Trophoblast cell (in vitro differentiated cells and primary cell): ENCODE results near the gene THRA.
A peak's percentile ranks its signal among the peaks of the same experiment; 100 is the strongest.

ENCODE experiments used
- DNase-seq, 2 donors: peaks; one replicate each; pipeline ENCODE4 v3.0.0-alpha.2; 2016
- H2AFZ ChIP-seq: 2 replicates; pipeline ENCODE4 v1.6.1; 2013; ENCODE audit warnings: low read length, moderate library complexity, mild to moderate bottlenecking; ENCODE audit not compliant: insufficient read depth, poor library complexity
- H2AK5ac ChIP-seq: 2 replicates; pipeline ENCODE4 v1.6.1; 2013; ENCODE audit warnings: mild to moderate bottlenecking, low read length
- H2BK120ac ChIP-seq: 2 replicates; pipeline ENCODE4 v1.6.1; 2013; ENCODE audit warnings: low read length, mild to moderate bottlenecking, moderate library complexity; ENCODE audit not compliant: insufficient read depth, poor library complexity
- H2BK12ac ChIP-seq: 2 replicates; pipeline ENCODE4 v1.6.1; 2013; ENCODE audit warnings: mild to moderate bottlenecking, low read length, moderate library complexity
- H2BK5ac ChIP-seq: 2 replicates; pipeline ENCODE4 v1.6.1; 2013; ENCODE audit warnings: low read length, low read depth, moderate library complexity, mild to moderate bottlenecking; ENCODE audit not compliant: poor library complexity
- H3K14ac ChIP-seq: 2 replicates; pipeline ENCODE4 v1.6.1; 2013; ENCODE audit warnings: mild to moderate bottlenecking, low read length
- H3K18ac ChIP-seq: 2 replicates; pipeline ENCODE4 v1.6.1; 2013; ENCODE audit warnings: mild to moderate bottlenecking, low read length
- H3K23ac ChIP-seq: 2 replicates; pipeline ENCODE4 v1.6.1; 2013; ENCODE audit warnings: low read length
- H3K27ac ChIP-seq: 2 replicates; pipeline ENCODE4 v1.5.1; 2013; ENCODE audit warnings: low read depth, mild to moderate bottlenecking, inconsistent platforms, low read length, moderate library complexity
- H3K27me3 ChIP-seq: 2 replicates; pipeline ENCODE4 v1.6.1; 2013; ENCODE audit warnings: inconsistent platforms, mild to moderate bottlenecking, low read length, moderate library complexity; ENCODE audit not compliant: insufficient read depth
- H3K36me3 ChIP-seq, 2 experiments: 1 replicate in 1 of 2; 2 replicates in 1 of 2; pipeline ENCODE4 v1.6.1; 2013; ENCODE audit warnings: low read length in 2 of 2, mild to moderate bottlenecking in 2 of 2, moderate library complexity in 1 of 2; ENCODE audit not compliant: insufficient read depth in 2 of 2, control insufficient read depth in 1 of 2
- H3K4ac ChIP-seq: 2 replicates; pipeline ENCODE4 v1.6.1; 2013; ENCODE audit warnings: low read depth, mild to moderate bottlenecking, low read length, moderate library complexity
- H3K4me1 ChIP-seq, 2 experiments: 1 replicate in 1 of 2; 2 replicates in 1 of 2; pipeline ENCODE4 v1.6.1; 2013; ENCODE audit warnings: low read length in 2 of 2, mild to moderate bottlenecking in 2 of 2, moderate library complexity in 1 of 2; ENCODE audit not compliant: insufficient read depth in 2 of 2, control insufficient read depth in 1 of 2
- H3K4me2 ChIP-seq: 2 replicates; pipeline ENCODE4 v1.6.1; 2013; ENCODE audit warnings: inconsistent platforms, mild to moderate bottlenecking, low read length, moderate library complexity
- H3K4me3 ChIP-seq: 2 replicates; pipeline ENCODE4 v1.5.1; 2013; ENCODE audit warnings: mild to moderate bottlenecking, low read depth, low read length, inconsistent platforms
- H3K79me1 ChIP-seq: one replicate; pipeline ENCODE4 v1.6.1; 2013; ENCODE audit warnings: low read length
- H3K79me2 ChIP-seq: 2 replicates; pipeline ENCODE4 v1.6.1; 2013; ENCODE audit warnings: low read length, mild to moderate bottlenecking; ENCODE audit not compliant: control insufficient read depth, insufficient read depth, poor library complexity
- H3K9ac ChIP-seq: 2 replicates; pipeline ENCODE4 v1.6.1; 2013; ENCODE audit warnings: mild to moderate bottlenecking, low read length
- H3K9me3 ChIP-seq: 2 replicates; pipeline ENCODE4 v1.6.1; 2013; ENCODE audit warnings: low read depth, mild to moderate bottlenecking, control low read depth, inconsistent platforms, low read length; ENCODE audit not compliant: insufficient read depth
- H4K12ac ChIP-seq: 2 replicates; pipeline ENCODE4 v1.6.1; 2013; ENCODE audit warnings: low read depth, mild to moderate bottlenecking, low read length, moderate library complexity
- H4K8ac ChIP-seq: 2 replicates; pipeline ENCODE4 v1.6.1; 2013; ENCODE audit warnings: low read depth, mild to moderate bottlenecking, low read length, moderate library complexity
- H4K91ac ChIP-seq: one replicate; pipeline ENCODE4 v1.6.1; 2013; ENCODE audit warnings: low read depth, mild to moderate bottlenecking, low read length, moderate library complexity
- WGBS: extraction: QIAGEN DNeasy Blood & Tissue Kit; methylation state at CpG from one replicate; pipeline ENCODE4 v1.1.7; 2013; ENCODE audit warnings: missing lambda C conversion rate; ENCODE audit not compliant: insufficient read length, insufficient coverage; ENCODE audit errors: extremely low coverage; 5-methylcytosine and 5-hydroxymethylcytosine counted together

THRA gene

GRCh38 chr17:40100669-40101366 lies 38.1 kb downstream of the THRA start:
- Histone ChIP-seq H2BK12ac (no peak overlapping the region), H3K9ac (no peak overlapping the region), H4K12ac (peak overlapping the region; percentile 32), H3K4me1 (peaks cover 21 to 37% of the 10 kb centered on the region in 2 experiments), H2AK5ac (no peak overlapping the region), H4K8ac (peak overlapping the region; percentile 41), H3K4me3 (peak overlapping the region; percentile 27), H3K27me3 (no peaks in the 10 kb centered on the region), H3K4ac (no peak overlapping the region), H3K9me3 (peaks cover 4% of the 10 kb centered on the region), H3K36me3 (peaks cover 2% of the 10 kb centered on the region in 2 experiments), H3K18ac (peak overlapping the region; percentile 4), H3K79me2 (no peaks in the 10 kb centered on the region), H2BK120ac (peak overlapping the region; percentile 33), H3K23ac (no peak overlapping the region), H2AFZ (peak overlapping the region; percentile 28), H2BK5ac (peak overlapping the region; percentile 2), H3K79me1 (peaks cover 11% of the 10 kb centered on the region), H4K91ac (peak overlapping the region; percentile 16), H3K4me2 (peak overlapping the region; percentile 86), H3K27ac (peak overlapping the region; percentile 13), H3K14ac (peak overlapping the region; percentile 13)
- peak; percentile 98 to 99 for DNase-seq
- no CpG with 5 or more reads among the region's 25 CpGs for WGBS

GRCh38 chr17:40101367-40102210 lies 38.8 kb downstream of the THRA start:
- Histone ChIP-seq H2AK5ac (no peak overlapping the region), H3K14ac (no peak overlapping the region), H2AFZ (no peak overlapping the region), H4K8ac (no peak overlapping the region), H3K9ac (no peak overlapping the region), H3K4me3 (no peak overlapping the region), H3K36me3 (peaks cover under 1 to 2% of the 10 kb centered on the region in 2 experiments), H2BK12ac (no peak overlapping the region), H3K79me1 (peaks cover 11% of the 10 kb centered on the region), H3K9me3 (peaks cover 4% of the 10 kb centered on the region), H3K4ac (no peak overlapping the region), H2BK120ac (no peak overlapping the region), H3K27me3 (no peaks in the 10 kb centered on the region), H3K4me1 (peaks cover 21 to 37% of the 10 kb centered on the region in 2 experiments), H2BK5ac (no peak overlapping the region), H3K18ac (no peak overlapping the region), H3K27ac (peak overlapping the region; percentile 13), H3K79me2 (no peaks in the 10 kb centered on the region), H4K12ac (no peak overlapping the region), H3K23ac (no peak overlapping the region), H4K91ac (no peak overlapping the region), H3K4me2 (peak overlapping the region; percentile 86)
- WGBS, result no CpG with 5 or more reads among the region's 16 CpGs
- no peak for DNase-seq

GRCh38 chr17:40103071-40103661 lies 40.4 kb downstream of the THRA start:
- no peak for DNase-seq
- Histone ChIP-seq H3K79me1 (peaks cover 16% of the 10 kb centered on the region), H2AK5ac (peak overlapping the region; percentile 26), H2BK5ac (no peak overlapping the region), H3K27ac (no peak overlapping the region), H3K27me3 (no peaks in the 10 kb centered on the region), H3K4me1 (peaks cover 24 to 38% of the 10 kb centered on the region in 2 experiments), H2AFZ (no peak overlapping the region), H3K9me3 (peaks cover 2% of the 10 kb centered on the region), H3K4me2 (no peak overlapping the region), H4K8ac (no peak overlapping the region), H3K14ac (no peak overlapping the region), H3K23ac (no peak overlapping the region), H4K12ac (no peak overlapping the region), H2BK12ac (no peak overlapping the region), H3K9ac (no peak overlapping the region), H3K4ac (no peak overlapping the region), H3K4me3 (no peak overlapping the region), H3K79me2 (no peaks in the 10 kb centered on the region), H4K91ac (no peak overlapping the region), H3K18ac (no peak overlapping the region), H2BK120ac (no peak overlapping the region), H3K36me3 (no peaks in the 10 kb centered on the region)
- no CpG with 5 or more reads among the region's 3 CpGs for WGBS

- no peak overlapping the region for H2AK5ac ChIP-seq
- no peak overlapping the region for H3K4me3 ChIP-seq
- no peak overlapping the region for H3K9ac ChIP-seq
- no peak overlapping the region for H3K14ac ChIP-seq
- H3K23ac ChIP-seq, result no peak overlapping the region
- H2AFZ ChIP-seq, result no peak overlapping the region
- H3K27me3 ChIP-seq, result no peaks in the 10 kb centered on the region
- H3K36me3 ChIP-seq, result no peaks in the 10 kb centered on the region
- no peak overlapping the region for H3K4me2 ChIP-seq
- H4K12ac ChIP-seq, result no peak overlapping the region
- no peak for DNase-seq
- no peak overlapping the region for H2BK12ac ChIP-seq
- no peak overlapping the region for H2BK120ac ChIP-seq
- WGBS, result no CpG with 5 or more reads among the region's 2 CpGs
- H4K8ac ChIP-seq, result no peak overlapping the region
- H3K18ac ChIP-seq, result no peak overlapping the region
- H3K4ac ChIP-seq, result no peak overlapping the region
- no peak overlapping the region for H3K27ac ChIP-seq
- no peaks in the 10 kb centered on the region for H3K79me2 ChIP-seq
- no peak overlapping the region for H4K91ac ChIP-seq
- peaks cover 15% of the 10 kb centered on the region for H3K79me1 ChIP-seq
- H2BK5ac ChIP-seq, result no peak overlapping the region
- peaks cover 2% of the 10 kb centered on the region for H3K9me3 ChIP-seq
- peaks cover 21 to 35% of the 10 kb centered on the region in 2 experiments for H3K4me1 ChIP-seq
Observed at GRCh38 chr17:40103688-40104087, 40.9 kb downstream of the THRA start.
